Fibroblast of villous mesenchyme (primary cell): ENCODE data around the gene POLR2C. TPM values are rescaled to one million over a fixed set of nuclear protein-coding genes. Genes with fewer than 3 reads are reported as not detected.

Source experiments
- DNase-seq: peaks from one replicate; pipeline ENCODE4 v3.0.0-alpha.2; 2010; ENCODE audit warnings: low read depth
- H3K4me3 ChIP-seq: 2 replicates; pipeline ENCODE4 v1.5.1; 2011; ENCODE audit warnings: low read depth, mild to moderate bottlenecking, low read length
- total RNA-seq: library from RNA; depleted of rRNA; stranded (reverse); fragments of >200 nt; gene quantifications from 2 replicates; pipeline ENCODE4 v1.2.3, GENCODE V29; 2012
- TF ChIP-seq, protein P1 (sequence below): IDR thresholded peaks from 2 replicates; pipeline ENCODE4 v1.5.1; 2012; ENCODE audit warnings: low read depth, mild to moderate bottlenecking, low read length; ENCODE audit not compliant: insufficient read depth

POLR2C gene
- total RNA-seq, 1 donor, result 128 TPM

DNA sequence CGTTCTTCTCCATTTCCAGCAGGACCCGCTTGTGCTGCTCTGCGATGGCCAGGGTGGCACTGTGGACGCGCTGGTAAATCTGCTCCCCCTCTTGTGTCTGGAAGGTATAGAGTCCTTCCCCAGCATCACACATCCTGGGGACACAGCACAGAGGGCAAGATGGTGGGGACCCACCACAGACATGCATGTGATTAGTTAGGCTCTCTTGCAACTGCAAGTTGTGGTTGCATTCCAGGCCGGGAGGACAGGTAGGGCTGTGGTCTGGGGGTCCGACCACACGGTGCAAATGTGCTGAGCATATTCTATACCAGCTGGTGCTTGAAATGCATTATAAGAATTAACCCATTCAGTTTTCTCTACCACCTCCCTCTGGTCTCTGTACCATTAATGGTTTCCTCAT is 11.4 kb downstream of the POLR2C start:
- TF ChIP-seq, protein P1, sequence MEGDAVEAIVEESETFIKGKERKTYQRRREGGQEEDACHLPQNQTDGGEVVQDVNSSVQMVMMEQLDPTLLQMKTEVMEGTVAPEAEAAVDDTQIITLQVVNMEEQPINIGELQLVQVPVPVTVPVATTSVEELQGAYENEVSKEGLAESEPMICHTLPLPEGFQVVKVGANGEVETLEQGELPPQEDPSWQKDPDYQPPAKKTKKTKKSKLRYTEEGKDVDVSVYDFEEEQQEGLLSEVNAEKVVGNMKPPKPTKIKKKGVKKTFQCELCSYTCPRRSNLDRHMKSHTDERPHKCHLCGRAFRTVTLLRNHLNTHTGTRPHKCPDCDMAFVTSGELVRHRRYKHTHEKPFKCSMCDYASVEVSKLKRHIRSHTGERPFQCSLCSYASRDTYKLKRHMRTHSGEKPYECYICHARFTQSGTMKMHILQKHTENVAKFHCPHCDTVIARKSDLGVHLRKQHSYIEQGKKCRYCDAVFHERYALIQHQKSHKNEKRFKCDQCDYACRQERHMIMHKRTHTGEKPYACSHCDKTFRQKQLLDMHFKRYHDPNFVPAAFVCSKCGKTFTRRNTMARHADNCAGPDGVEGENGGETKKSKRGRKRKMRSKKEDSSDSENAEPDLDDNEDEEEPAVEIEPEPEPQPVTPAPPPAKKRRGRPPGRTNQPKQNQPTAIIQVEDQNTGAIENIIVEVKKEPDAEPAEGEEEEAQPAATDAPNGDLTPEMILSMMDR, result no peak
- DNase-seq, result no peak
- H3K4me3 ChIP-seq, result no peak overlapping the region

DNA sequence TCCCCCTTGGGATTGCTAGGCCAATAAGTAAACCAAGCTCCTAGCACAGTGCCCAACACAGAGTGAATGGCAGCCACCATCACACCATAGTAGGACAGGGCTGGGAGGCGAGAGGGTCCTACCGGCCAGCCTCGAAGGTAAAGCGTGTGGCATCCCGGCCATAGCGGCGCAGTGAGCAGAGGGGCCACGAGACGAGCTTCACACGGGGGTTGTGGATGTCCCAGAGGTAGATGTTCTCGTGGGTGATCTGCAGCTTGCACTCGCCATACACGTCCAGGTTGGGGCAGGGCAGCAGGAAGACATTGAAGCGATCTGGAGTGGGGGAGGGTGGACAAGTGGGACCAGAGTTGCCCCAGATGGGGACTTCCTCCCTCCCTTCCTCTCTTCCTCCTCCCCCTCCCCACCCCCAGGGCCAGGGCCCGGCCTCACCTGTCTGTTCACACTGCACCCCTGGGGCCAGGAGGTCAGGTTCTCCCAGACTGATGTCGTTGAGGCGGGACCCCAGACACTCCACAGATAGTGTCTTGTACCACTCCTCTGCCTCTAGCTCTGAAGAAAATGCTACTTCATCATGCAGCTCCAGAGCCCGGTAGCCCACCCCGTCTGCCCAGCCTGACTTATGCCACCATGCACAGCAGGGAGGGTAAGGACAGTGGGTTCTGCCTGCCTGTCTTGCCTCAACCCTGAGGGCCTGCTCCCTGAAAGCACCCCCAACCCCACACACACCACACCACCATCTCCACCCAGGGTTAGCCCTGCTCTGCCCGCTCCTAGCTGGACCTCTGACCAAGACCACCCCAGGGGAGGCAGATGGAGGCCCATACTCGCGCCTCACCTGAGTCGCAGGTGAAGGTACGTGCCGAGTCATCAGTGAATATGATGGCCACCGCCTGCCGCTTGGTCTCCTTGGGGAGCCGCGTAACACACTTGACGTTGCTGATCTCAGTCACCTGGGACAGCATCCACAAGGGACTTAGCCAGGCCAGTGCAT is 12.5 kb downstream of the POLR2C start:
- DNase-seq, result no peak
- TF ChIP-seq, protein P1, result no peak

DNA sequence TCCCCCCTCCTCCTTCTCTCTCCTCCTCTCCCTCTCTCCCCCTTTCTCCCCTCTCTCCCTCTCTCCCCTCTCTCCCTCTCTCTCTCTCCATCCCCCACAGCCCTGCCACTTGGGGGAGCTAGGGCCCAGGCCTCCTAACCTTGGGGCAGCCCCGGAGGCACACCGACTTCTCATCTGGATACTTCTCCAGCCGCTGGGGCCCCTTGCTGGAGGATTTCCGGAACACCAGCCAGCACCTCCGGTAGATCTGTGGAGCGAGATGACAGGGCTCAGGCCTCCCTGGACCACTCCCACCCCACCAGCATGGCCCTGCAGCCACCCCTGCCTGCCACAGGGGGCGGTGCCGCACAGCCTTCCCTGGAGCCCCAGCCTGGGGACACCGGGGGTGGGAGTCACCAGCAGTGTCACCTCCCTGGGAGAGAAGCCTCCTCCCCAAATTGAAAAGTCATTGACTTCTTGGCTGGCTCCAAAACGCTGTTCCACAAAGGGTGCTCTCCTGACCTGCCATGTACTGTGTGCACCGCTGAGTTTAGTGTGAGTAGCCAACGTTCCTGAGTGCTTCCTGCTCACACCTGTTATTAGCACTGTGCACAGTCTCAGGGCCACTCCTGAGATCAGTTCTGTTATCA is 13.3 kb downstream of the POLR2C start:
- TF ChIP-seq, protein P1, result peak; percentile 61

More for the DNA sequence above, 12.5 kb downstream of the POLR2C start:
- no peak overlapping the region for H3K4me3 ChIP-seq

DNA sequence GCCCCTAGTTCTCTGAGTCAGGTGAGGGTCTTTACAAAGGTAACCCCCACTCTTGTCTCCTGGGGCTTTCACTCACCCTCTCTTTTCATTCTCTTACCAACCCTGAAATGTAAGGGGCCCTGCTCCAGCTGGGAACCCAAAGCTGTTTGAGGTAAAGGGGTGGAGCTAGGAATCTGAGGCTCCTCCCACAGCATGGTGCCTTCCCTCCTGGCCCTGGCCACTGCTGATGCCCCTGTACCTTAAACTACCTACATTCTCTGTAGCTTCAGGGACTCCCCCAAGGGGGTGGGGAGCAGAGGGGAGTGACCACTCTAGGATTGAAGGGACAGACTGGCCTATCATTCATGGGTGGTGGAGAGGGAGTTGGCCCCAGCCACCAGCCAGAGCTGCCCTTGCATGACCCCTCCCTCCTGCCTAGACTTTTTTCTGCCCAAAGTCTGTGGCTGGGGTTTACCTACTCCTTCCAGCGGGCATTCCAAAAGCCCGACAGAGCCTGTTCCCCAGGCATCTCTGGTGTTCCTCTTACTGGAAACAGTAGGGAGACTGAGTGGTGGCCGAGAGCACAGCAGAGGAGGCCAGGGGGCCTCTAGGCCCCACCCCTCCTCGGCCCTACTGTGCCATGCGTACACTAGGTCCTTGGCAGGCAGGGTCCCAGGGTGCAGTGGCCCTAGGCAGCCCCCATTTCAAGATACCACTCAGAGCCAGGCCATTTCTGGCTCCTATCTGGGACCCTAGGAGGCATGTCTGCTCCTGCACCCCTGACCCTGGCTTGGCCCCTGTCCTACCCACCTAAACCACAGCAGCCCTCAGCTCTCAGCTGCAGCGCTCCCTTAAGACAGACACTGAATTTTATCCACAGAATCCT is 14.3 kb downstream of the POLR2C start:
- DNase-seq, result no peak
- no peak overlapping the region for H3K4me3 ChIP-seq
- TF ChIP-seq, protein P1, result no peak

More for the DNA sequence above, 13.3 kb downstream of the POLR2C start:
- DNase-seq, result peak; percentile 30
- no peak overlapping the region for H3K4me3 ChIP-seq

DNA sequence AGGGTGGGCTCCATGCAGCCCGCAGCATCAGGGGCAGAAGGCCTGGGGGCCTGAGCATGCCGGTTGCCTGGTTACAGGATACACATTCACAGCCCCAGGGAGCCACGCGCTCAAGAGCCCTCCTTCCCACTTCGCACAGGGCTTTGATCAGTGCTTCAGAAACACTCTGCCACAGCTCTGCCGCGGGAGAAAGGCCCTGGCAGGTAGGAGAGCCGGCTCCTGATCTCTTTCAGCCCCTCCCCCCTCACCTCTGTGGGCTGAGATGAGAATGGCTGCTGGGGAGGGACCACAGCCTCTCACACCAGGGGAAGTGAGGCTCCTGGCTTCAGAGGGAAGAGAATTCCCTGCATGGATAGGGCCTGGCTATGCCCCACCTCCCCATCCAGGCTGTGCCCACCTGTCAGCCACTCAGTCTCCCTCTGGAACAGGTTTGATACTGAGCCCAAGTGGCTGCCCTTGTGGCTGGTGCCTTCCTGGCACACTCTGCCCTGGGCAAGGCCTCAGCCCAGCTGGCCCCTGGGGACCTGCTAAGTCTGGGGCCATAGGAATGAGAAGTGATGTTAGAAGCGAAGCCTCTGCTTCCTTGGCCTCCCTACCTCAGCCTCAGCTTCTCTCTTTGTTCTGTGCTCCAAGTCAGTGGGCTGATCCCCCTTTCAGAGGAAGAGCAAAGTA is 15.2 kb downstream of the POLR2C start:
- no peak for DNase-seq
- TF ChIP-seq, protein P1, result no peak
- H3K4me3 ChIP-seq, result no peak overlapping the region
